HG03354 (cell line): Measurements from ENCODE around the gene DBX1.

Source experiments
- ATAC-seq: cut with Tn5 transposase; IDR thresholded peaks from one replicate; pipeline ENCODE4 v1.9.1; 2021; ENCODE audit warnings: mild to moderate bottlenecking; ENCODE audit not compliant: unreplicated experiment, poor library complexity, severe bottlenecking

Gene DBX1

DNA sequence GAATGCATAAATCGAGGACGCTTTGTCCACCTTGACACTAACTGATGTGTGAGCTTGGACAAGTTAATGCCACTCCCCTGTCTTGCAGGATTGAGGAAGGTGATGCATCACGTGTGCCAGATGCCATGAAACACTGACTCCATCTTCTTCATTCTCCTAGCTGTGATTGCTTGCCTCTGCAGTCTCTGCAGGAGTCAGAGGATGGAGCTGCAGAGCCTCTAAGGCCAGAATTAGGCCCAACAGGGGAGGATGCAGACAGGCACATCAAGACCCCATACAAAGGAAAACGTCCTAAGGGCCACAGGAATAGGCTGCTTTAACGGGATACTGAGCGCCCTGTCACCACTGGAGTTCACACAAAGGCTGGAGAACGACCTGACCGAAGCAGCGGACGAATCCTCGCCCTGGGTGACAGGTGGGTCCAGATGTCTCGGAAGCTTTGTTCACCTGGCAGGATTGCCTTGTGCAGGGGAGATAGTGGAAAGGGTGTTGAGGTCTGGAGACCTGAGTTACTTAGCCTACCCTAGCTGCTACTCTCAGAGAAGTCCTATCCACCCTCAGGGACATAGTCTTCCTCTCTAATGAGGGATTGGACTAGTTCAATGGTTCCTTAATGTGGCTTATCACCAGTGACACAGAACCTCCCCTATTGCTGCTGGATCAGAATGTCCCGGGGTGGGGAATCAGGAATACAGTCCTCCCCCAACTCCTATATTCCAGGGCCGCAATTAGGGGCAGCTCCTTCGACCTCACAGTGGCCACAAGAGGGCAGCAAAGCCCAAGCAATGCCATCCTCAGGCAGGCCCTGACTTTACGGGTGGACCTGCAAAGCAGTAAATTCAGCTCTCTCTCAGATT, 32.4 kb downstream of the DBX1 start:
- peak; percentile 78 for ATAC-seq

DNA sequence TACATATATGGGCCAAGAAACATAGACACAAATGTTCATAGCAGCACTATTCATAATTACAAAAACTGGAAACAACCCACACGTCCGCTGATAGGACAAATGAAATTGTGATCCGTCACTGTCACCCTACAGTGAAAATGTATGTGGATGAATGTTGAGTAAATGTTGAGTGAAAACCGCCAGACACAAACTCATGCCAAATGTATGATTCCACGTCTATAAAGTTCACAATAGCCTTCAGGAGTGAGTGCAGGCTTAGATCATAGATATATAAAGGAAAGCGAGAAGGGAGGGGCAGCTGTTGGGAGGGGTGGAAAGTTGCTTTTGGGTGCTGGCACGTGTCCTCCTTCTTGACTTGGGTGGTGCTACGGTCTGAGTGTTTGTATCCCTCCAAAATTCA, 33.6 kb downstream of the DBX1 start:
- no peak for ATAC-seq

DNA sequence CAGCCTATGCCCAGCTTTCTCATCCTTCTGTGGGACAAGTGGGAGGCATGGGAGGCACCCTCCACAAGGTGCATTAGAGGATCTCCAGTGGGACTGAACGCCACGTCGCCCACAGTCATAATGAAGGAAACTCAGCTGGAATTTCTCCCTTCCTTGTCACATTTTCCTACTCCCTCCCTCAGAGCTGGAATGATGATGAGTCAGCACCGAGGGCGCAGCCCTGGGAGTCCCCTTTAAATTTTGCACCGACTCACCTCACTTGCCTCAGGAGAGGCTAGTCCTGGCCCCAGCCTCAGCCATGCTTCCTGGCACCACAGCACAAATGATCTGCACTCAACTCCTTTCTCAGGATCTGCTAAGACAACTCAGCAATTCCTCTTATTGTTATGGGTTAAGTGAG, 34.3 kb downstream of the DBX1 start:
- no peak for ATAC-seq

DNA sequence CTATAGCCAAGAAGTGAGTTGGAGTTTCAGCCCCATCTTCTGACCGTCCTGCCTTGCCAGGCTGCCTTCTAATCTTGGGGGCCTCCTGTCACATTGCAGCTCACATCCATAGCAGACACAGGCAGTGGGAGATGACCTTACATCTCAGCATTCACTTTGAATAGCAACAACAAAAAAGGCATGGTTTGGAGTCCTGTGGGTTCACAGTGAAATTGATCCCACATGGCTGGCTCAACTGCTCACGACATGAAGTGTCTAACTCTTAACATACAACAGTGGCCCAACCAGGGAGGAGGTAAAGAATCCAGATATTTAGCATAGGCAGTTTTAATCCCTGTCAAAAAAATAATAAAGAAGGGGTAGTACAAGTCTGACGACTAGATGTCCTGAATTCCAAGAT, 38.1 kb downstream of the DBX1 start:
- ATAC-seq: no peak

DNA sequence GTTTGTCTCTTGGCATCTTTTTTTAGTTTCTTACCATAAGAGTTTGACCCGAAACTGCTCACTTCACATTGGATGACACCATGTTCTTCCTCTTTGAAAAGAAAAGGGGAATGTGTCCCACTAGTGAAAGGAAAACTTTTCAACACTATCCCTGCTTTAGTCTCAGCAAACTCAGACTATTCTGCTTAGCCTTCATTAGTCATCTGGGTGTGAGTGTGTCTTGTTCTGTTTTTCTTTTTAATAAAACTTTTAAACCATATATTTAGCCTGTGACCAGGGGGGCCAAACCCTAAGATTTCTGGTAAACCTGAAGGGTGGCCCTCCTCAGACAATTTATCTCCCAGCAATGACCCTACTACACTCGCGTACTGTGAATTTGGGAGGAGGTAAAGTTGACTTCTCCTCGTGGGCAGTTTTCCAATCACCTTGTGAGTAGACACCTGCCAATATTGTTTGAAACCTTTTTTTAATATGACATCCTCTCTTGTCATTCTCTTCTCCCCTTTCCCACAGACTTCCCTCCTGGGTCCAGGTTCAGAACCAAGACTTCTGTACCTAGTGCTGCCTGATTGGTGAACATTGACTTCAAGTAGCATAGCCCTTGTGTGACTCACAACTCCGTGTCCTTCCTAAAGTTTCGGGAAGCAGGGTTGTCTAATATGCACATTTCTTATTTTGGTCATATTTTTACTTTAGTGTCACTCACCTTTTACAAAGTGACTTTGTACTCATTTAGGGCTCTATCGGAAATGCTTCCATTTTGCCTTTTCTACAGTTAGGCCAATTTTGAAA, 39.9 kb downstream of the DBX1 start:
- no peak for ATAC-seq

DNA sequence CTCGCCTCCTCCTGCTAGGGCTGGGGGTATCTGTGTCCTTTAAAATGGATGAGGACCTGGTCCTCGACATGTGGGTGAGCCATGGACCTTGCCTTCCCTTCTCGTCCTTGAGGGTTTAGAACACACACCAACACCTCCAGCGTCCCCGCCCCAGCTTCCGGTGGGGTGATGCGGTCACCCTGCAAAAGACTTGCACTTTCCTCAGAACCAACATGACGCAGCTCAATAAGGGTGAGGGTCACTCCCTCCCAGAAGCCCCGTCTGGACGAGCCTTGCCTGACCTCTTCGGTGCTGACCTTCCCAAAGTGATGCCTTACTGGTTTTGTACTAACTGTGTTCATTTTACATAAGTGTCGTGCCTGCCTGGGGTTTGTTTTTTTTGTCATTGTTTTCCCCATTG, 41.0 kb downstream of the DBX1 start:
- ATAC-seq: no peak

DNA sequence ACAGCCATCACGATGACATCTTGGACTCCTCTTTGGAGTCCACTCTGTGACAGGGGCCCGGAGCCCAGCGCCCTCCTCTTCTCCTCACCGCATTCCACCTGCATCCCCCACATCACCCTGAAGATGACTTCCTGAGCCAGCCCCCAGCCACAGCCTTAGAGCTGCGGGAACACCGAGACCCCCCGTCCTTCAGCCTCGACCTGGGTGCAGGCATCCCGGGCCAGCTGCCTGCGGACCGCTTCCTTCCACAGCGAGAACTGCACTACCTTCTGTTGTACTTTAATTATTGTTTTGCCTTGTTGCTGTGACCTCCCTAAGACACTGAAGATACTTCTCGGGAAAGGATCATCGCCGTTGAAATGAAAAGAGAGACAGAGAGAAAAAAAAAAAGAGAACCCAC, 42.1 kb downstream of the DBX1 start:
- ATAC-seq: no peak

DNA sequence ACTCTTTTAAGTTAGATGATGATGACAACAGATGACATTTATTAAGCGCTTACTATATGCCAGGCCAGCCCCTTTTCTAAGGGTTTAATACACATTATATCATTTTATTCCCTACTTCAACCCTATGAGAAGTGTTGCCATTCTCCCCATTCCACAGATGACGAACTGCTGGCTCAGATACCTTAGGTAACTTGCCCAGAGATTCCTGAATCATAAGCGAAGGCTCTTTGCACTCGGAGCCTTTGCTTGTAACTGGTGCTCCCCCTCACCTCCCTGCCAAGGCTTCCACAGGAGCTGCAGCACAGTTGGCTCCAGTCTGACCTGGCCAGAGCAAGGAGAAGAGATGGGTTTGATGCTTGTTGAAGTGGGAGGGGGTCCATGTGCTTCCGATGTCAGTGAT, 43.0 kb downstream of the DBX1 start:
- ATAC-seq: no peak

DNA sequence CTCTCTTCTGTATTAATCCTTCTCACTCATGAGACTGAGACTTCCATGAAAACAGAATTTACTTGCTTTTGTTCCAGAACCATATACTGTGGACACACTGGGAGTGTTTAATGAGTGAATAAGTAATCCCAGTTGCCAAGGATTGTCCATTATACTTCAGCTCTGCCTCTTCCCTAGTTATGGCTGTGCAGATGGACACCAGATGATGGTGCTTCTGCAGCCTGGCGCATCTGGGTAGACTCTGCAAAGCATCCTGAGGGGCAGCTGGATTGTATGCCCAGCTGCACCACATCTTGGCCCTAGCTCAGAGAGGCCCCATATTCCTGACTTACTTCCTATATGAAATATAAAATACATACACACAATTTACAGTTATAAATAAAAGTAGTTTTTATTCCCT, 43.5 kb downstream of the DBX1 start:
- no peak for ATAC-seq

DNA sequence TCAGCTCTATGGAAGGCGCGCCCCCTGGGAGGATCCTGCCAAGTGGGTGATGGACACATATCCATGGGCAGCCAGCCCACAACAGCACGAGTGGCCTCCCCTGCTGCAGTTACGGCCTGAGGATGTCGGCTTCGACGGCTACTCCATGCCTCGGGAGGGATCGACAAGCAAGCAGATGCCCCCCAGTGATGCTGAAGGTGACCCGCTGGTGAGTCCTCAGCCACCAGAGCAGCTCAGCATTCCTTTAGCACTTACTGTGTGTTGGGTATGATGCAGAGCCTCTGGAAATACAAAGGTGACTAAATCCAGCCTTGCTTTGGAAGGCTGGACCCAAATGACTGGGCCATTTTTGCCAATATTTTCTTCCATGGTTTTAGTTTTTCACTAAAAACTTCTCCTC, 45.7 kb downstream of the DBX1 start:
- no peak for ATAC-seq

DNA sequence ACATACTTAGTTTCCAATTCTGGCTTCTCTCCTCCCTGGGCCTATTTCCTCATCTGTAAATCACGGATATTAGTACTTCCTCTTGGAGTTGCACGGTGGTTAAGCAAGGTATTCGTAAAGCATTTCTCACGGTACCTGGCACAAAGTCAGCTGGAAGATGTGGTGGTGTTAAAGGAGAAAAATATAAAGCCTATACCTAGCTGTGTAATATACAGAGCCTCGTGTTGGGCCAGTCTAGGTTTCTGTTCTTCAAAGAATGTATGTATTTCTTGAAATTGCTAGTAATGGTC, 47.2 kb downstream of the DBX1 start:
- no peak for ATAC-seq

DNA sequence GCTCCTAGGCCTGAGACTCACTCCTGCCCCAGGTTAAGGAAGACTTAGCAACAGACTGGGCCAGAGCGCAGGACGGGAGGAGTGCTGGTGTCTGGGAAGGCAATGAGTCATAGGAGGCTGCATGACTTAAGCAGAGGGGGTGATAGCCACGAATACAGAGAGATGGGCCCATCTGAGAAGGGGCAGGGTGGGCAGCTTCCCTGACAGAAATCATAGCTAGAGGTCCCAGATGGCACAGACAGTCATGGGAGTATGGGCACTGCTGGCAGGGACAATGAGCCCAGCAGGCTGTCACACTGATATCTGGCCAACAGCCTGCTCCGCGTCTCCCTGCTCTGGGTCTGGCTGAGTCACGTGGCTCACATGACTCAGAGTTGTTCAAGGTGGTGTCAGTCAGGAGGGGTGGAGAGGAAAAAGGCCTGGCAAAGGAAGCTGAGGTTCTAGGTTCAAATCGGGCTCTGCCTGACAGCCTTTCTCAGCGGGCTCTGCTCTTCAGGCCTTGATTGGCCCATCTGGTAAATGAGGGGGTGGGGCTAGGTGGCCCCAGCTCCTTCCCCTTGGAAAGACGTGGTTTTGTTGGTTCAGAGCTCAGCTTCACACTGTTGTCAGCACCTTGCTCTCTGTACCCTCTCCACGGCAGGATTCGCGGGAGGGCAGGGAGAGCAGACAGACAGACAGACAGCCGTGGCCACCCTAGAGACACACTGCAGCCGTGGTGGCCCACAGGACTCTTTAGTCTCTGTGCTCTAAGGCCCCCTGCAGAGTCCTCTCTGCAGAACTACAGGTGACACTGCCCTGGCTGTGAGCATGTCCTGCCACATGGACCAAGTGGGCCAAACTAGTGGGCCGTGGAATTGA, 47.8 kb downstream of the DBX1 start:
- no peak for ATAC-seq

DNA sequence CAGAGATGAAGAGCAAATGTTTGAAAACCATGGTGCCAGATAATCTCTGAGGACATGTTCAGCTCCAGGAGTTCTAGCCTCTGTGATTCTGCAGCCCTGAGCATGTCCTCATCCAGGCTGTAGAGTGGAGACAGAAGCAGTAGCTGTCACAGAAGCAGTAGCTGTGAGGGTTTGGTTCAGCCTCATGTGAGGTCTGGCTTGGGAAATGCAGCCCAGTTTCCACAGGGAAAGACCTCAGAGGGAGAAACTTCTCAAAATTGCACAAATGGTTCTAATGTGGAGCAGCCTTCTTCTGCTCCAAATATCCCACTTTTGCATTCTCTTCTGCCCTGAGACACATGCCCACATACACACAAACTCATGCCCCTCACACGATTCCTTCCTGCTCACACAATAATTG, 48.4 kb downstream of the DBX1 start:
- ATAC-seq: no peak

DNA sequence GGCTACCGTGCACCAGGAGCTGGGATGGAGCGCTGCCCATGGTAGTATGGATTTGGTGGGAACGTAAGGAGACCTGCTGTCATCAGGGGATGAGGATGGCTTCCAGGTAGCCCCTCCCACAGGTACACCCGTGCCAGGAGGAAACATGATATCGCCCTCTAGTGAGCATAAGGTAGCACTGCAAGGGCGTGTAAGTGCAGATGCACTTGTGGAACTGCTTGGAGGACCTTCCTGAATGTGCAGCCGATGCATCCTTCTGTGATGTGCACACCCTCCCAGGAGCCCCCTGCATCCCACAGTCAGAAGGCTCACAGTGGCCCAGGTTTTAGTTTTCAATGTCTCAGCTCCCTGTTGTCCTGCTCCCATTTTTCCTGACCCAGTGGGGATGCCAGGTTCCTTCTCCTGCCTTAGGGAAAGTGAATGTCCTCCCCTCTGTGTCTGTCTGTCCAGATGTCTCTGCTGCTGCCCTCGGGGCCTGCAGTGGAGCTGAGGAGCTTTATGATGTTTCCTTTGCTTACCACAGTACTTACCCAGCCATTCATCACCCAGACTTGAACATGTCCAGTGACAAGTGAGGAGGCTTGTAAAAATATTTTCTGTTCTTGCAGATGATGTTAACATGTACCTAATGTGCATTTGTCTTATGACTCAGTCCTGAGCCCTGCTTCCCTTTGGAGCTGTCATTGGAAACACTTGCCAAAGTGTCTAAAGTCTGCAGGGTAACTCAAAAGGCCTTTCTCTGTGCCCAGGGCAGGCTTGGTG, 49.2 kb downstream of the DBX1 start:
- ATAC-seq: peak; percentile 90

DNA sequence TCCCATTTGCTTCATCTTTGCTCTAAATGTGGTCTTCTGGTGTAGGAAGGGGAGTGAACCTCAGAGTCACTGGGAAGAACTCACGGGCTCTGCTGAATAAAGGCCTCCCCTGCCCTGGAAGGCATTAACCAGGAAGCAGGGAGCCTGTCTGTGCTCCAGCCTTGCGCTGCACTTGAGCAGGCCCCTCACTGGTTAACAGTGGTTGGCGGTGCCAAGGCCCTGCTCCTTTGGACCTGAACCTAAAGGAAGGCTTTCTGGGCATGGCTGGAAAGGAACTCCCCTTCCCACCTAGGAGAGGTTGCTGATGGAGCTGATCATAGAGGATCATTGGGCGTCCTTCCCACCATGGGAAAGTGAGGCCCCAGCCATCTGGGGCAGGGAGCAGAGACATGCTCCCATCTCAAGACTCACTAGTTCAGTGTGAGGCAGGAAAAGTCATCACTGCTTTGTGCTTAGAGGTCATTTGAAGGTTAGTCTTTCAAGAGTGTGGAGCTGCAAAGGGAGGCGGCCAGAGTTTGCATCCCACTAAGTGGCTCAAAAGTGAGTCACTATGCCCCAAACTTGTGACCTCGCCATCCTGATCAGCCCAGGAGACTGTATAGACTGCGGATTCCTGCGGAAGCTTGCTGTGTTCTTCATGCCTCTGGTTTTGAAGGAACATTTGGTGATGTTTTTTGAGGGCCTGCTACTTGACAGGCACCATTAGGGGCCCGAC, 50.4 kb downstream of the DBX1 start:
- ATAC-seq: no peak
